Measurements from ENCODE around the gene CDC25B.
"Not testable (repeated sequence)": the region's sequence is repeated elsewhere in the genome, so short reads cannot be mapped to it uniquely, and the experiment has no call there.

The CDC25B gene

DNA sequence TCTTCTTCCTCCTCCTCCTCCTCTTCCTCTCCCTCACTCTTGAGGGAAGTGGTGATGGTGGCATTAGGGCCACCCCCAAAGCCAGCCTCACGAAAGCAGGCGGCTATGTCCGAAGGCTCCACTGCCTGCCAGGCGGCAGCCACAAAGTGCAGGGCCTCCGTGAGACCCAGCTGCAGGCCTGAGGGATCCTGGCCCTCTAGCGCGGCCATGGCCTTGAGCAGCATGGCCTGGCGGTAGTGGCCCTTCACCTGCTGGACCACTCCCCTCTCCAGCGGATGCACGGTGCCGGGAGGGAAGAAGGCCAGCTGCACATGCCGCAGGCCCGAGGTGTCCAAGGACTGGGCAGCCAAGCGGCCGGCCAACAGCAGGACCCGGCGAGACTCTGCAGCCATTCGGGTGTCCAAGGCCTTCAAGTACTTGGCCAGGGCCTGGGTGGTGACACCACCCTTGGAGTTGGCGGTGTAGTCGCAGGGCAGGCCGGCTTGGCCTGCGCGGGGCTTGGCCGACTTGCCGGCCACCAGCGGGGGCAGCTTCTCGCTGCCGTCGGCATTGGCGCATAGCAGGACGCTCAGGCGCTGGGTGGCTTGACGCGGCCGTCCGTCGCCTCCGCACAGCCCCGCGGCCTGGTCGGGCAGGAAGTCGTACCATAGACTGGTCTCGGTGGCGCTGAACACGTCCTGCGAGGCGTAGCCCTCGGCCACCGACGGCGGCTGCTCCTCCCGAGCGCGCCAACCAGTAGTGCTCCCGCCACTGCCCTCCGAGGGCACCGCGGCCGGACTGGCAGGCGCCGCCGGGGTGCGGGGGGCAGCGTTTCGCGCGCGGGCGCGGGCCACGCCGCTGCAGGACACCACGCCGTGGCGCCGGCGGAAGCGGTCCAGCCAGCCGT, 10.6 kb upstream of the CDC25B start:
- no peak for DNase-seq (ENCODE audit: low read depth)

DNA sequence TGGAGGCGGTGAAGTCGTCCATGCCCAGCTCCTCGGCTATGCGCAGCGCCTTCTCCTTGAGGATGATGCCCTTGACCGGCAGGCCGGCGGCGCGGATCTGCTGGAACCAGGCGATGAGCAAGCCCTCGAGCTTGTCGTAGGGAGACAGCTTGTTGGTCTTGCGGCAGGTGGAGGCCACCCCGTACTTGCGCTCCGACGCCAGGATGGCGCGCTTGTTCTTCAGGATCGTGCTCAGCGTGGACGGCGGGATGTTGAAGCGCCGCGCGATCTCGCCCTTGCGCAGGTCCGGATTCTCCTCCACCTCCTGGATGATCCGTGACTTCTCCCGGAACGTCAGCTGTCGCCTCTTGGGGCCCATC, 10.0 kb upstream of the CDC25B start:
- peak; percentile 81 for DNase-seq (ENCODE audit: low read depth)

DNA sequence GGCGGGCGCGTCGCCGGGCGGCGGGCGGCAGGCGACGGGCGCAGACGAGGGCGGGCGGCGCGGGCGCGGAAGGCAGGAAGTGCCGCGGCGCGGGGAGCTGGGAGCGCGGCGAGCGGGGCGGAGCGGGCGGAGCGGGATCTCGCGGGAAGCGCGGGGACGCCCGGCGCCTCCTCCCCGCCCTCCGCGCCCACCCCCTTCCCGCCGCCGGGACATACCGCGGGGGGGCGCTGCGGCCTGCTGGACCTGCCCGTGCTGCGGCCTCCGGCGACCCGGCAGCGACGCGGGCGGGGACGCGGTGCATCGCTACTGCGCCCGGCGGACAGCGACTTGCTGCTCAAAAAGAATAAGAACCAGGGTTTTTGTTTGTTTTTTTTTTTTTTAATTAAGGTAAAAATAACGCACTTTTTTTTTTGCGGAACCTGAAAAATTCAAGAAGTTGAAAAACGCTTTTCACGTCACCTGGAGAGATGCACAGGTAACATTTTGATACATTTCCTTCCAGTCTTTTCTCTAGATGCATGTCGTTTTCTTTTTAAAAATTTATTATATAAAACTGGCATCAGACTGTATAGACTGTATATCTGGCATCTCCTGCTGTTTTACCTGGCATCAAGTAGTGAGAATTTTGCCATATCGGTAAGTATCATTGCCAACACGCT, 9.3 kb upstream of the CDC25B start, which contains the start of gene CENPB:
Gene CENPB, minus strand, starts transcription at position 76 of the 659 bp plus-strand sequence. CDS start 257 bp downstream, outside the sequence.
- peak; percentile 80 for DNase-seq (ENCODE audit: low read depth)

DNA sequence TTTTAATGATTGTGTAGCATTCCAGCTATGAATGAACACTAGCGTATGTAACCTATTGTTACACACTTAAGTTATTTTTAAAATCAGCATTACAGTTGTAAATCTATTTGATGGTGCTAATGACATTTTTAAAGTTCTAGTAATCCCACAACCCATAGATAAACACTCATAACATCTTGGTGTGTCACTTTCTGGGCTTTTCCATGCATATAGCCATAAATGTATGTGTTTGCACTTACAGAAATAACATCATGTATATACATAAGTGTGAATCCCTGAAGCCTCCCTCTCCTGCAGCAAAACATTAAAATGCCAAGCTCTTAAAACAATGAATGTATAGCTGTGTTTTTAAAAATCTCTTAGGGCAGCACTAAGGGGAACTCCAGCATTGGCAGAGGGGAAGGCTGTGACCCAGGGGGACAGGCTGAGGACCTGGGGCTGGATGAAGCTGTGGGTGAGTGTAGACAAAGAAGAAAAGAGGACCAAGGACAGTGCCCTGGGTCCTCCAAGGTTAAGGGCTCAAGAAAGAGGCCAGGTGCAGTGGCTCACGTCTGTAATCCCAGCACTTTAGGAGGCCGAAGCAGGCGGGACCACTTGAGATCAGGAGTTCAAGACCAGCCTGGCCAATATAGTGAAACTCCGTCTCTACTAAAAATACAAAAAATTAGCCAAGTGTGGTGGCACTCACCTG, 8.6 kb upstream of the CDC25B start:
- DNase-seq (ENCODE audit: low read depth), result no peak

DNA sequence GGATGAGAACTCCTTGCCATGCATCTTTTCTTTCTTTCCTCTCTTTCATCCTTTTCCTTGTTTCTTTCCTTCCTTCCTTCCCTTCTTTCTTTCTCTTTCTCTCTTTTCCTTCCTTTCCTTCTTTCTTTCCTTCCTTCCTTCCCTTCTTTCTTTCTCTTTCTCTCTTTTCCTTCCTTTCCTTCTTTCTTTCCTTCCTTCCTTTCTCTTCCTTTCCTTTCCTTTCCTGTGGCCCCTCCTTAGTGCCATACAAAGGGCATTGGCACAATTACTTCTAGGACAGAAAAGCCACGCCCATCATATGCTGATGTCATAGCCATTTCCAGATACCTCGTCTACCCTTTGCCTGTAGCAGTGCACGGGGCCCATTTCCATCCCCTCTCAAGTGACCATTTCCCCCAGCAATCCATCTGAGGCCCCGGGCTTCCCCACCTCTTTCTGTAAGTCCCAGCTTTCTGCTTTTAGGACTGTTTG, 7.4 kb upstream of the CDC25B start:
- no peak for DNase-seq (ENCODE audit: low read depth)

DNA sequence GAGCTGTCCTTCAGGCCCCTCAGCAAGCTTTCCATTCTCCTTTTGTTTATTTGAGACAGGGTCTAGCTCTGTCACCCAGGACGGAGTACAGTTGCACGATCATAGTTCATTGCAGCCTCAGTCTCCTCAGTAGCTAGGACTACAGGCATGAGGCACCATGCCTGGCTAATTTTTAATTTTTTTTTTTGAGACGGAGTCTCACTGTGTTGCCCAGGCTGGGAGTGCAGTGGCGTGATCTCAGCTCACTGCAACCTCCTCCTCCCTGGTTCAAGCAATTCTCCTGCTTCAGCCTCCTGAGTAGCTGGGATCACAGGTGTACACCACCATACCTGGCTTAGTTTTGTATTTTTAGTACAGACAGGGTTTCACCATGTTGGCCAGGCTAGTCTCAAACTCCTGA, 6.9 kb upstream of the CDC25B start:
- DNase-seq (ENCODE audit: low read depth), result not testable (repeated sequence)

DNA sequence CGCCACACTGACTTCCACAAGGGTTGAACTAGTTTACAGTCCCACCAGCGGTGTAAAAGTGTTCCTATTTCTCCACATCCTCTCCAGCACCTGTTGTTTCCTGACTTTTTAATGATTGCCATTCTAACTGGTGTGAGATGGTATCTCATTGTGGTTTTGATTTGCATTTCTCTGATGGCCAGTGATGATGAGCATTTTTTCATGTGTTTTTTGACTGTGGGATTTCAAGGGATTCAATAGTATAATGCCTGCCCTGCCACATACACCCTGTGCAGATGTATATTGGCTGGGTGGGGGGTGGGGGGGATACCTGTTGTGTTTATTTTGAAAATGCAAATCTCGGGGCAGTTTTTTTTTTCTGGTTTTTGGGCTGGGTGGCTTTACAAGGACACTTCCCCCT, 1.9 kb upstream of the CDC25B start:
- DNase-seq (ENCODE audit: low read depth), result not testable (repeated sequence)

DNA sequence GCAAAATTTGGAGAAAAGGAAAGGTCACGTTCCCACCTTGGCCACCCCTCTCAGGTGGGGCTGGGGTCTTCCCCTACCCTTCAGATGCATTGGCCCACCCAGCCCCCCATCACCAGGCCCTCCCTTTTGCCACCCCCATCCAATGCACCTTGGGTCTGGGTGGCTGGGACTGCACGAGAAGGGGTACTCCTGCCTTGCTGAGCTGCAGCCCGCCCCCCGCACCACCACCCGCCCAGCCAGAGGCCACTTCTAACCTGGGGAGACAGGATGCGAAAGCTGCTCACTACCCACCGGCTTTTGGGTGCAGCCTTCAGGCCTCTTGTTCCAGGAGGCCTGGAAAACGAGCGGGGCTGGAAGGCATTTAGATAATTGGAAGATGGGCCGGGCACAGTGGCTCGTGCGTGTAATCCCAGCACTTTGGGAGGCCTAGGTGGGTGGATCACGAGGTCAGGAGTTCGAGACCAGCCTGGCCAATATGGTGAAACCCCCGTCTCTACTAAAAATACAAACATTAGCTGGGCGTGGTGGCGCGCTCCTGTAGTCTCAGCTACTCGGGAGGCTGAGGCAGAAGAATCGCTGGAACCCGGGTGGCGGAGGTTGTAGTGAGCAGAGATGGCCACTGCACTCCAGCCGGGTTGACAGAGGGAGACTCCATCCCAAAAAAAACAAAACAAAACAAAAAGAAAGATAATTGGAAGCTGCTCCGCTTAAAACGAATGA, 1.2 kb upstream of the CDC25B start:
- DNase-seq (ENCODE audit: low read depth), result no peak

DNA sequence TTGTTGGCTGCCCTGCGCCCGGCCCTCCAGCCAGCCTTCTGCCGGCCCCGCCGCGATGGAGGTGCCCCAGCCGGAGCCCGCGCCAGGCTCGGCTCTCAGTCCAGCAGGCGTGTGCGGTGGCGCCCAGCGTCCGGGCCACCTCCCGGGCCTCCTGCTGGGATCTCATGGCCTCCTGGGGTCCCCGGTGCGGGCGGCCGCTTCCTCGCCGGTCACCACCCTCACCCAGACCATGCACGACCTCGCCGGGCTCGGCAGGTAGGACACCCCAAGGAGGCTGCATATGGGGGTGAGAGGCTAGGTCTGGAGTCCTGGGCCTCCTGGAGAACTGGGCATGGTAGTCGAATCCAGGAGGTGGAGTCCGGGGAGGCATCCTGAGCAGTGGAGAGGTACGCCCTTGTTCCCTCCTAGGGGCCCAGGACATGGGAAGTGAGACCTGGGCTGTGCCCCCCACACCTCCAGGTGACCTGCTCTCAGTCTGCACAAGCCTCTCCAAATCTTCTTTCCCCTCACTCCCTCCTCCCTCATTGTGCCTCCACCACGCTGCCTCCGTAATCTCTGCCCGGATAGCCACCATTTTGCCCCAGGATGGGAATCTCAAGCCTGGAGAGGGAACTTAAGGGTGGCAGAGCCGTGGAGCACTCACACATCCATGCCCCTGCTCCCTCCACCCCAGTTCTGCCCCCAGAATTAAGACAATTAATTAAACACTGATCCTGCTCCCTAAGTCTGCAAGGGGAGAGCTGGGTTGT, 541 bp downstream of the CDC25B start:
- DNase-seq (ENCODE audit: low read depth), result no peak

DNA sequence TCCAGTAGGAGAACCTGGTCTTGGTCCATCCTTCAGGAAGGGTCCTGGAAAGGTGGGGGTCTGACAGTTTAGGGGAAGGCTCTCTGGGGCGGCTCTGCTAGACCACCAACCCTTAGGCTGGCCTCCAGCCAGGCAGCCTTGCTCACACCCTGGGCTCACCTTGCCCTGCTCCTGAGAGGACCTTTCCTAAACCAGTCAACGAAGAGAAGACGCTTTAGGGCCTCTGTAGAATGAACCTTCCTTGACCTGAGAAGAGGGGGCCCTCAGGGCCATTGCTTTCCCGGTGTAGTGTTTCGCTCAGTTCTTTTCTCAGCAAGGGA, 1.1 kb downstream of the CDC25B start:
- no peak for DNase-seq (ENCODE audit: low read depth)

DNA sequence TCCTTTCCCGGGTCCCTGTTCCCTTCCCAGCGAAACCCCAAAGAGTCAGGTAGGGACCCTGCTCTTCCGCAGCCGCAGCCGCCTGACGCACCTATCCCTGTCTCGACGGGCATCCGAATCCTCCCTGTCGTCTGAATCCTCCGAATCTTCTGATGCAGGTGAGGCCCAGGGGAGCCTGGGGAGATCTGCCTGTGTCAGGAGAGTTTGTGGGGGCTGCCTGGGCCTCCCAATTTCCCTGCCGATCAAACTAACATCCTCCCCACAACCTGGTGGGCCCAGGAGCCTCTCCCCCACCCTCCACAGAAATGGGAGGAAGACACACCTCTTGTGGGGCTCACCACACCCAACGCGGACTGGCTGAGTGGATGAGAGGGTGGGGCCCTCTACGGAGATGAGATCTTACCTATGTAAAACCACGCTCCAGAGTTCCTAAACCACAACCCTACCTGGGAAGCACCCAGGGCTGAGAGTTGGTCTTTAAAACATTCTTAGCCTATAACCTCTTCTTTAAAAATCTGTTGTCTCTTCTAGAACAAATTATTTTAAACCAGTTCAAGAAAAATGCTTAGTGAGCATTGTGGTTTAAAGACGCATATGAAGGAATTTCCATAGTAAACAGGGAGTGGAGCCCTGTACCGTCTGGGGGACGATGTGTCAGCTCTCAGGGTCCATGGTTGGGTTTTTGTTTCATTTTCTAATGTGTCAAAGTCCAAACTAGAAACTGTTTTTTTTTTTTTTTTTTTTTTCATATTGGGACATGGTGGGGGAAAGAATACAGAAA, 1.7 kb downstream of the CDC25B start:
- peak; percentile 63 for DNase-seq (ENCODE audit: low read depth)

DNA sequence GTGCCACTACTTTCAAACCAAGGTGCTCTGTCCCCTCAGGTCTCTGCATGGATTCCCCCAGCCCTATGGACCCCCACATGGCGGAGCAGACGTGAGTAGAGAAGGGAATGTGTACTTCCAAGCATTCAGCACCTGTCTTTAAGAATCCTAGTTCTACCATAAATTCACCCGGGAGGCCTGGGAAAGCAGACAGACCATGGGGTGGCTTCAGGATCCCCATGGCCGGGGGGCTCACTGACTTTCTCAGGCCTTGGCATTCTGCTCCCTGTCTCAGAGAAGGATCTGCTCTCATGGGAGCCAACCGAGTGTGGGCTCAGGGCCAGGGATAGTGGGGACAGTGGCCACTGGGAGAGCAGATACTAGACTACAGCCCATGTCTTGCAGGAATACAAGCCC, 2.3 kb downstream of the CDC25B start:
- DNase-seq (ENCODE audit: low read depth), result no peak

DNA sequence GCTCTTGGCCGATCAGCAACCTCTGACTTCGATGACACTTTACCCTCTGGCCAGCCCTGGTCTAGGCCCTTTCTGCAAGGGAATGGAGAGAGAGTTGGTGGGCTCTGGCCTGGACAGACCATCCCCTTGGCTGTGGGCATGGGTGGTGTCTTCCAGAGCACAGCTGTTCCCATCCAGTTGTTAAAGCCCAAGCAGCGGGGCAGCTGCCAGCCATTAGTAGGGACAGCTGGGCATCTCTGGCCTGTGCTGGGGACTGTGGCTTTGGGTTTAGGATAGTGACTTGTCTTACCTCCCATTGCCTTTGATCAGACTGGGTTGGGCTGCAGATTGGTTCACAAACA, 2.8 kb downstream of the CDC25B start:
- DNase-seq (ENCODE audit: low read depth), result no peak

DNA sequence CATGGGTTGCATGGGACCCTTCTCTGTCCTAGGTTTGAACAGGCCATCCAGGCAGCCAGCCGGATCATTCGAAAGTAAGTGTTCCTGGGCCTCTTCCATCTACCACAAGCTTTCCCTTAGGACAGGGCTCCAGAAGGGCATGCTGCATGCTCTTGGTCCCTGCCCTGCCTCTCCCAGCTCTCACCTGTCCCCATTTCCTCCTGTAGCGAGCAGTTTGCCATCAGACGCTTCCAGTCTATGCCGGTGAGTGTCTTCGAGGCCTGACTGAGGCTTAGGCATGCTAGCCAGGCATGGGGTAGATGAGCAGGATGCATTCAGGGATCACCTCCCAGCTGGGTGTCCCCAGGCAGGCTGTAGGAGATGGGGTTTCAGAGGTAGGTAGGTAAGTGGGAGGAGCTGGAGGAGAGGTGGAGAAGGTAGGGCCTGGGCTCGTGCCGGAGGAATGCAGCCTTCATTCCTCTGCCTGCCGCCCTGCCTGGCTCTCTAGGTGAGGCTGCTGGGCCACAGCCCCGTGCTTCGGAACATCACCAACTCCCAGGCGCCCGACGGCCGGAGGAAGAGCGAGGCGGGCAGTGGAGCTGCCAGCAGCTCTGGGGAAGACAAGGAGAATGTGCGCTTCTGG, 4.3 kb downstream of the CDC25B start:
- no peak for DNase-seq (ENCODE audit: low read depth)

DNA sequence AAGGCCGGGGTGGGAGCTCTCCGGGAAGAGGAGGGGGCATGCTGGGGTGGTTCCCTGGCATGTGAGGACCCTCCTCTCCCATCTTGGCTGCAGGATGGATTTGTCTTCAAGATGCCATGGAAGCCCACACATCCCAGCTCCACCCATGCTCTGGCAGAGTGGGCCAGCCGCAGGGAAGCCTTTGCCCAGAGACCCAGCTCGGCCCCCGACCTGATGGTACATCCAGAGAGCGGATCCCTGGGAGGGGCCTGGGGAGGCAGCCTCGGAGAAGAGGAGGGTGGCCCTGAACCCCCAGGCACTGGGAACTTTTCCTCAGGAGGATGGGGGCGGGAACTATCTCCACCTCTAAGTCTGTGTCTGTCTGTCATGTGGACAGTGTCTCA, 4.8 kb downstream of the CDC25B start:
- DNase-seq (ENCODE audit: low read depth), result no peak

DNA sequence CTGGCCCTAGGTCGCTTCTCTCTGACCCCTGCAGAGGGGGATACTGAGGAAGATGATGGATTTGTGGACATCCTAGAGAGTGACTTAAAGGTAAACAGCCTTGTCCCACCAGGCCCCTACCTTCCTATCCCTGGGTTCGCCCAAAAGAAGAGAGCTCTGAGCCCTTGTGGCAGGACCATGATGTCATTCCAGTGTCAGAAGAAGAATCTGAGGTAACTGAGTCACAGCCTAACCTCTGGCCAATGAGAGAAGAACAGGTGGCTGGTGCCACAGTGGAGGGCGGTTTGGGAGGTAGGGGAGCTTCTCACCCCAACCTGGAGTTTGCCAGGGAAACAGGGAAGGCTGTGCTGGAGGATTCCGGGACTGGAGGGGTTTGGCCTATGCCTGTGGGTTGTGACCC, 5.2 kb downstream of the CDC25B start:
- no peak for DNase-seq (ENCODE audit: low read depth)

DNA sequence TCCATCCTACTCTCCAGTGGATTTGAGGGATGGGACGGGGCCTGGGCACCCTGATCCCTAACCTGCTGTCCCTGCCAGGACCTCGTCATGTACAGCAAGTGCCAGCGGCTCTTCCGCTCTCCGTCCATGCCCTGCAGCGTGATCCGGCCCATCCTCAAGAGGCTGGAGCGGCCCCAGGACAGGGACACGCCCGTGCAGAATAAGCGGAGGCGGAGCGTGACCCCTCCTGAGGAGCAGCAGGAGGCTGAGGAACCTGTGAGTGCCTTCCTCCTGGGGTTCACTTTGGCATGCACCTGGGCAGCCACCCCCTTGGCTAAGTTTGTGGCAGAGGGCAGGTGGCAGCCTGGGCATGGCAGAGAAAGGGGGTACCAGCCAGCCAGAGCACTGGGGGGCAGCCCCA, 5.7 kb downstream of the CDC25B start:
- DNase-seq (ENCODE audit: low read depth), result no peak

DNA sequence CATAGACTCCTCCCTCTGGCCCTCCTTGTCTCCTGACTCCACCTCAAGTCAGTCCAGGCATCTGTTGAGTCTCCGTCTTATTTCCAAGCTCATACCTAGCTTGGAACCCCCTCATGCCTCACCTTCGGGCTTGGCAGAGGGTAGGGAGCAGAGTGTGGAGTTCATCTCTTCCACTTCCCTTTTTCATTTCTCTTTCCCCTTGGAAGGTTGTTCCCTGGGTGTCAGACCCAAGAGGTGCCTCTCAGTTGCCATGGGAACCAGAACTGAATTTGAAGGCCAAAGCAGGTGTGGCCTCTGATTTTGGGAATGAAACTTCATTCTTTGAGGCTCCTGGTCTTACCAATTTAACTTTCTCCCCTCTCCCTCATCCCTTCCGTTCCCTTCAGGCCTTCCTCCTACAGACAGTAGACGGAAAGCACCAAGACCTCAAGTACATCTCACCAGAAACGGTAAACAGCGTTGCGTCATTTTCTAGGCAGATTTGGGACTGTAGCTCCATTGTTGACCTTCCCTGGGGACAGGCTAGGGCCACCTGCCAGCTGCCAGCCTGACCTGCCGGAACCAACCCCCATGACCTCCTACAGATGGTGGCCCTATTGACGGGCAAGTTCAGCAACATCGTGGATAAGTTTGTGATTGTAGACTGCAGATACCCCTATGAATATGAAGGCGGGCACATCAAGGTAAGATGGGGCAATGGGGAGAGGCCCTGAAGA, 6.6 kb downstream of the CDC25B start:
- no peak for DNase-seq (ENCODE audit: low read depth)

DNA sequence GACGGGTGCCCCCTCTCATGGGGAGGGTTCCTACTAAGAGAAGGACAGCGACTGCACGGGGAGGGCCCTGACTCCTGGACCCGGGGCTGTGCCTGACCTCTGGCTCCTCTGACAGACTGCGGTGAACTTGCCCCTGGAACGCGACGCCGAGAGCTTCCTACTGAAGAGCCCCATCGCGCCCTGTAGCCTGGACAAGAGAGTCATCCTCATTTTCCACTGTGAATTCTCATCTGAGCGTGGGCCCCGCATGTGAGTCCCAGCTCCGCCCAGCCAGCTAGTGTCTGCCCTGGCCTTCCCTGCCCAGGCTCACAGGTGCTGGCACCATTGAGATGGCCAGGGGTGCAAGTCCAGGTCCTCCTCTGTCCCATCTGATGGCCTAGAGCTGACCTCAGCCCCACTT, 7.2 kb downstream of the CDC25B start:
- DNase-seq (ENCODE audit: low read depth), result no peak

DNA sequence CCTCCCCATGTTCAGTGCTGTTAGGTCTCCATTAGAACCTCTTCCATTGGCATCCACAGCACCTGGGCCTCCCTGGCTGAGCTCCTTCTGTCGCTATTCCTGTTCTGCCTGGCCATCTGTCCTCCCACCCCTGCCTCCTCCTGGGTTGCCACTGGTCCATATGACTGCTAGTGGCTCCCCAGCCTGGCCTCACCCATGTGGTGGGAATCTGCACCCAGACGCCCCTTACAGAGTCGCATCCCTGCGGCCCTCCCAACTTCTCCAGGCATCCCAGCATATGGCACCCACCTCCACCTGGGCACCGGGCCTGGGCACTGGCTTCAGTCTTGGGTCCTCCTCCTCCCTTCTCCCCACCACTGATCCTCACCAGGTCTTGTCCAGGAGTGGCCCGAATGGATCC, 7.7 kb downstream of the CDC25B start:
- DNase-seq (ENCODE audit: low read depth), result no peak
